CD14-positive monocyte (primary cell): Measurements from ENCODE around the gene TUT7. TPM values are rescaled to one million over a fixed set of nuclear protein-coding genes. Genes with fewer than 3 reads are reported as not detected.

ENCODE experiments used
- DNase-seq, 3 donors: peaks; one replicate each; pipeline ENCODE4 v3.0.0-alpha.2; 2011 to 2022
- H2AFZ ChIP-seq: 2 replicates; pipeline ENCODE4 v1.6.0; 2012; ENCODE audit warnings: mild to moderate bottlenecking, low read depth, low read length, inconsistent platforms; ENCODE audit not compliant: insufficient read depth, poor library complexity, severe bottlenecking
- H3K27ac ChIP-seq, 2 donors: 1 replicate in 1 of 2; 2 replicates in 1 of 2; pipeline ENCODE4 v1.5.1; 2012 to 2013; ENCODE audit warnings: low read length in 2 of 2, control low read depth in 1 of 2, inconsistent platforms in 1 of 2, low read depth in 1 of 2, mild to moderate bottlenecking in 1 of 2
- H3K27me3 ChIP-seq, 2 donors: one replicate each; pipeline versions ENCODE4 v1.6.0 to v1.6.1; 2011 to 2013; ENCODE audit warnings: low read length in 2 of 2; ENCODE audit not compliant: control insufficient read depth in 2 of 2, insufficient read depth in 2 of 2
- H3K36me3 ChIP-seq, 2 donors: replicated peaks in 1 of 2; 1 replicate in 1 of 2; 2 replicates in 1 of 2; pipeline versions ENCODE4 v1.5.1 to v1.6.1; 2012 to 2013; ENCODE audit warnings: low read length in 2 of 2, control low read depth in 1 of 2, inconsistent platforms in 1 of 2, mild to moderate bottlenecking in 1 of 2; ENCODE audit not compliant: insufficient read depth in 2 of 2, control insufficient read depth in 1 of 2
- H3K4me1 ChIP-seq, 2 donors: 1 replicate in 1 of 2; 2 replicates in 1 of 2; pipeline versions ENCODE4 v1.5.1 to v1.6.1; 2012 to 2013; ENCODE audit warnings: low read length in 2 of 2, control low read depth in 1 of 2, inconsistent platforms in 1 of 2, mild to moderate bottlenecking in 1 of 2, moderate library complexity in 1 of 2; ENCODE audit not compliant: insufficient read depth in 2 of 2, control insufficient read depth in 1 of 2
- H3K4me2 ChIP-seq: replicated peaks from 2 replicates; pipeline ENCODE3; 2012; ENCODE audit warnings: low read length, moderate library complexity, mild to moderate bottlenecking; ENCODE audit not compliant: poor library complexity, severe bottlenecking; ENCODE audit errors: extremely low read depth
- H3K4me3 ChIP-seq, 3 experiments: fragments of 200-600 bp in 1 of 3; sonication (generic) in 1 of 3; replicated peaks in 1 of 3; 1 replicate in 2 of 3; 2 replicates in 1 of 3; pipeline ENCODE4 v1.5.1; 2011 to 2013; ENCODE audit warnings: low read length in 3 of 3, mild to moderate bottlenecking in 3 of 3, control low read depth in 2 of 3, low read depth in 2 of 3, inconsistent platforms in 1 of 3, moderate library complexity in 1 of 3
- H3K79me2 ChIP-seq: 2 replicates; pipeline ENCODE4 v1.6.0; 2012; ENCODE audit warnings: mild to moderate bottlenecking, control low read depth, inconsistent platforms, low read length, moderate library complexity; ENCODE audit not compliant: insufficient read depth
- H3K9ac ChIP-seq: 2 replicates; pipeline ENCODE4 v1.6.0; 2017; ENCODE audit warnings: low read length, mild to moderate bottlenecking; ENCODE audit not compliant: insufficient read depth, poor library complexity, severe bottlenecking
- H3K9me3 ChIP-seq, 2 donors: replicated peaks in 1 of 2; 1 replicate in 1 of 2; 2 replicates in 1 of 2; pipeline versions ENCODE4 v1.5.1 to v1.6.1; 2012 to 2013; ENCODE audit warnings: low read length in 2 of 2, control low read depth in 1 of 2; ENCODE audit not compliant: control insufficient read depth in 1 of 2, insufficient read depth in 1 of 2
- H4K20me1 ChIP-seq: 2 replicates; pipeline ENCODE4 v1.6.0; 2012; ENCODE audit warnings: mild to moderate bottlenecking, low read length, control low read depth, moderate library complexity; ENCODE audit not compliant: insufficient read depth
- H3K27ac Mint-ChIP-seq, 7 donors: one replicate each; pipeline ENCODE4 v1.8.0; 2020; ENCODE audit warnings: mild to moderate bottlenecking in 7 of 7, mixed read lengths in 7 of 7, moderate library complexity in 6 of 7, inconsistent platforms in 2 of 7
- H3K27me3 Mint-ChIP-seq, 3 donors: one replicate each; pipeline ENCODE4 v1.8.0; 2021 to 2022; ENCODE audit warnings: low read depth in 3 of 3, mild to moderate bottlenecking in 3 of 3, mixed read lengths in 3 of 3, moderate library complexity in 3 of 3, inconsistent platforms in 1 of 3
- H3K36me3 Mint-ChIP-seq, 2 donors: one replicate each; pipeline ENCODE4 v1.8.0; 2020; ENCODE audit warnings: mixed read lengths in 2 of 2, inconsistent platforms in 1 of 2, mild to moderate bottlenecking in 1 of 2
- H3K4me1 Mint-ChIP-seq: one replicate; pipeline ENCODE4 v1.8.0; 2020; ENCODE audit warnings: mild to moderate bottlenecking, mixed read lengths
- H3K4me3 Mint-ChIP-seq, 2 donors: one replicate each; pipeline ENCODE4 v1.8.0; 2020; ENCODE audit warnings: mild to moderate bottlenecking in 2 of 2, mixed read lengths in 2 of 2, moderate library complexity in 1 of 2
- H3K9me3 Mint-ChIP-seq, 7 donors: one replicate each; pipeline ENCODE4 v1.8.0; 2020 to 2022; ENCODE audit warnings: mixed read lengths in 7 of 7, mild to moderate bottlenecking in 6 of 7, moderate library complexity in 6 of 7, inconsistent platforms in 2 of 7
- CTCF ChIP-seq: fragments of 200-600 bp; IDR thresholded peaks from one replicate; pipeline ENCODE4 v1.8.0; 2022; ENCODE audit warnings: antibody characterized with exemption, mild to moderate bottlenecking
- WGBS: methylation state at CpG from one replicate; pipeline ENCODE4 v1.1.5; 2013; ENCODE audit warnings: missing lambda C conversion rate; ENCODE audit not compliant: insufficient coverage; 5-methylcytosine and 5-hydroxymethylcytosine counted together
- intact Hi-C, 2 donors: fragments of 100-400 bp; cut with micrococcal nuclease; formaldehyde crosslinking; loops; one replicate each; pipeline versions ENCODE4 v1.15.0 to v1.15.1; 2023
- polyA plus RNA-seq, 3 donors: library from polyadenylated mRNA; depleted of rRNA in 1 of 3; unstranded in 2 of 3; stranded (reverse) in 1 of 3; fragments of 300-500 nt in 2 of 3; fragments of >200 nt in 1 of 3; fragmentation: Illumina TruSeq in 2 of 3; gene quantifications; 1 replicate in 2 of 3; 2 replicates in 1 of 3; pipeline ENCODE4 v1.2.3, GENCODE V29; 2012 to 2021

The TUT7 gene
- polyA plus RNA-seq, 3 donors: 14.2 to 51.6 (median 27.9) TPM

GRCh38 chr9:86344818-86345217 is 9.4 kb downstream of the TUT7 start:
- Mint-ChIP-seq H3K4me3 (no peak overlapping the region), H3K9me3 (peaks cover 0 to 5% (median 3%) of the 10 kb centered on the region in 7 donors), H3K27ac (no peak overlapping the region), H3K27me3 (no peaks in the 10 kb centered on the region), H3K4me1 (peaks cover 55% of the 10 kb centered on the region), H3K36me3 (peaks cover 58 to 64% of the 10 kb centered on the region in 2 donors)
- intact Hi-C loops: loop anchor here in 1 of 2 donors (10.0 kb wide), 1 partner anchor 600 kb away; the partner anchor contains the start of gene AGTPBP1
- no peak overlapping the region for H3K4me3 ChIP-seq
- peak overlapping the region in 1 of 2 donors; percentile 0 for H3K27ac ChIP-seq
- no peak overlapping the region for H2AFZ ChIP-seq
- TF ChIP-seq CTCF: no peak
- peaks cover 88% of the 10 kb centered on the region for H4K20me1 ChIP-seq
- H3K27me3 ChIP-seq: no peaks in the 10 kb centered on the region
- H3K9me3 ChIP-seq: no peaks in the 10 kb centered on the region
- no CpG with 5 or more reads among the region's 2 CpGs for WGBS
- H3K4me1 ChIP-seq: peaks cover 22 to 53% of the 10 kb centered on the region in 2 donors
- no peak overlapping the region for H3K4me2 ChIP-seq
- H3K9ac ChIP-seq: no peak overlapping the region
- no peak for DNase-seq
- peaks cover 89% of the 10 kb centered on the region for H3K79me2 ChIP-seq
- H3K36me3 ChIP-seq: peaks cover 62 to 69% of the 10 kb centered on the region in 2 donors

- H2AFZ ChIP-seq: no peak overlapping the region
- DNase-seq: no peak
- H3K4me3 ChIP-seq: no peak overlapping the region
- H3K9me3 Mint-ChIP-seq: no peaks in the 10 kb centered on the region
- H3K36me3 ChIP-seq: peaks cover 78% of the 10 kb centered on the region in 2 donors
- peaks cover 29 to 53% of the 10 kb centered on the region in 2 donors for H3K4me1 ChIP-seq
- no peaks in the 10 kb centered on the region for H3K9me3 ChIP-seq
- no peak for TF ChIP-seq CTCF
- peaks cover 65% of the 10 kb centered on the region for H4K20me1 ChIP-seq
- no peak overlapping the region for H3K9ac ChIP-seq
- H3K4me1 Mint-ChIP-seq: peaks cover 53% of the 10 kb centered on the region
- no peak overlapping the region for H3K4me2 ChIP-seq
- no peak overlapping the region for H3K4me3 Mint-ChIP-seq
- peak overlapping the region in 2 of 7 donors; percentile 21 to 73 for H3K27ac Mint-ChIP-seq
- no peaks in the 10 kb centered on the region for H3K27me3 ChIP-seq
- H3K27me3 Mint-ChIP-seq: no peaks in the 10 kb centered on the region
- H3K79me2 ChIP-seq: peaks cover 64% of the 10 kb centered on the region
- peak overlapping the region in 1 of 2 donors; percentile 59 for H3K27ac ChIP-seq
- WGBS: 93% methylated on average over 2 of the region's 3 CpGs
- intact Hi-C loops: loop anchor here in 1 of 2 donors (10.0 kb wide), 1 partner anchor 597 kb away; the partner anchor contains the start of gene AGTPBP1
- H3K36me3 Mint-ChIP-seq: peaks cover 64 to 74% of the 10 kb centered on the region in 2 donors
Measured at GRCh38 chr9:86342269-86342668, 11.9 kb downstream of the TUT7 start.
